HepG2 (cell line): Measurements from ENCODE around the gene ARHGAP45. TPM values are rescaled to one million over a fixed set of nuclear protein-coding genes. Genes with fewer than 3 reads are reported as not detected.
A peak's percentile ranks its signal among the peaks of the same experiment; 100 is the strongest.

Experiments used
- AFF4 ChIP-seq: sonication (generic); formaldehyde crosslinking; IDR thresholded peaks from 2 replicates; pipeline ENCODE4 v1.4.0; 2020; ENCODE audit warnings: missing genetic modification reagents
- HDAC2 ChIP-seq: sonication (generic); formaldehyde crosslinking; IDR thresholded peaks from 2 replicates; pipeline ENCODE4 v1.4.0; 2020; ENCODE audit warnings: missing genetic modification reagents
- HNRNPLL ChIP-seq: fragments of 200-400 bp; formaldehyde crosslinking; IDR thresholded peaks from 2 replicates; pipeline ENCODE4 v1.6.1; 2017; ENCODE audit warnings: mild to moderate bottlenecking, low read depth, low read length; ENCODE audit not compliant: poor library complexity, severe bottlenecking
- KDM5B ChIP-seq: sonication (generic); formaldehyde crosslinking; IDR thresholded peaks from 2 replicates; pipeline ENCODE4 v1.4.0; 2020; ENCODE audit warnings: missing genetic modification reagents, mild to moderate bottlenecking, borderline replicate concordance
- PHF8 ChIP-seq: sonication (generic); formaldehyde crosslinking; IDR thresholded peaks from 2 replicates; pipeline ENCODE4 v1.5.0; 2020; ENCODE audit warnings: missing genetic modification reagents
- SAP130 ChIP-seq: IDR thresholded peaks from 2 replicates; pipeline ENCODE4 v1.6.1; 2016; ENCODE audit warnings: low read depth
- SOX5 ChIP-seq: IDR thresholded peaks from 2 replicates; pipeline ENCODE4 v1.6.1; 2016; ENCODE audit warnings: borderline replicate concordance
- SYNCRIP ChIP-seq: fragments of 200-400 bp; formaldehyde crosslinking; IDR thresholded peaks from 2 replicates; pipeline ENCODE4 v1.6.1; 2018; ENCODE audit warnings: mild to moderate bottlenecking, low read depth, low read length; ENCODE audit not compliant: insufficient read depth
- ZHX1 ChIP-seq: sonication (generic); formaldehyde crosslinking; IDR thresholded peaks from 2 replicates; pipeline ENCODE4 v1.8.1; 2022; ENCODE audit warnings: low read depth, mild to moderate bottlenecking, missing genetic modification reagents
- ZNF441 ChIP-seq: sonication (generic); formaldehyde crosslinking; IDR thresholded peaks from 2 replicates; pipeline ENCODE4 v1.7.0; 2021; ENCODE audit warnings: missing genetic modification reagents, borderline replicate concordance
- ZNF776 ChIP-seq: sonication (generic); formaldehyde crosslinking; IDR thresholded peaks from 2 replicates; pipeline ENCODE4 v1.4.0; 2020; ENCODE audit warnings: mild to moderate bottlenecking, missing genetic modification reagents
- ZNF850 ChIP-seq: sonication (generic); formaldehyde crosslinking; conservative IDR thresholded peaks from 2 replicates; pipeline ENCODE4 v1.9.0; 2021; ENCODE audit warnings: mild to moderate bottlenecking, missing genetic modification reagents
- polyA plus RNA-seq, 8 experiments: library from polyadenylated mRNA; depleted of rRNA in 3 of 8; stranded (reverse) in 7 of 8; unstranded in 1 of 8; fragments of >200 nt; fragmentation: Illumina TruSeq in 4 of 8; extraction: Trizol in 4 of 8; gene quantifications; 2 replicates each; pipeline versions ENCODE4 v1.2.1 to v1.2.3, GENCODE V29; 2011 to 2016; ENCODE audit warnings: low read depth in 4 of 8, missing spikeins in 1 of 8, mixed read lengths in 1 of 8; ENCODE audit not compliant: insufficient read depth in 1 of 8
- total RNA-seq, 5 experiments: library from RNA; depleted of rRNA; stranded (reverse); fragments of >200 nt; fragmentation: Illumina TruSeq; extraction: Trizol; gene quantifications; 2 replicates each; pipeline ENCODE4 v1.2.3, GENCODE V29; 2016; ENCODE audit warnings: low read depth in 1 of 5
- TF ChIP-seq, protein P1 (sequence below): sonication (generic); formaldehyde crosslinking; IDR thresholded peaks from 2 replicates; pipeline ENCODE4 v1.5.1; 2020; ENCODE audit warnings: mild to moderate bottlenecking, missing genetic modification reagents, moderate library complexity
- TF ChIP-seq, protein P2 (sequence below): sonication (generic); formaldehyde crosslinking; IDR thresholded peaks from 2 replicates; pipeline ENCODE4 v1.4.0; 2020; ENCODE audit warnings: mild to moderate bottlenecking, missing genetic modification reagents

The ARHGAP45 gene
- total and polyA plus RNA-seq, 2 of the 13 experiments (the other 11 are each of a cell fraction or from before 2014, with no cell fraction given): 0.84 to 32.0 TPM

- TF ChIP-seq, protein P1, sequence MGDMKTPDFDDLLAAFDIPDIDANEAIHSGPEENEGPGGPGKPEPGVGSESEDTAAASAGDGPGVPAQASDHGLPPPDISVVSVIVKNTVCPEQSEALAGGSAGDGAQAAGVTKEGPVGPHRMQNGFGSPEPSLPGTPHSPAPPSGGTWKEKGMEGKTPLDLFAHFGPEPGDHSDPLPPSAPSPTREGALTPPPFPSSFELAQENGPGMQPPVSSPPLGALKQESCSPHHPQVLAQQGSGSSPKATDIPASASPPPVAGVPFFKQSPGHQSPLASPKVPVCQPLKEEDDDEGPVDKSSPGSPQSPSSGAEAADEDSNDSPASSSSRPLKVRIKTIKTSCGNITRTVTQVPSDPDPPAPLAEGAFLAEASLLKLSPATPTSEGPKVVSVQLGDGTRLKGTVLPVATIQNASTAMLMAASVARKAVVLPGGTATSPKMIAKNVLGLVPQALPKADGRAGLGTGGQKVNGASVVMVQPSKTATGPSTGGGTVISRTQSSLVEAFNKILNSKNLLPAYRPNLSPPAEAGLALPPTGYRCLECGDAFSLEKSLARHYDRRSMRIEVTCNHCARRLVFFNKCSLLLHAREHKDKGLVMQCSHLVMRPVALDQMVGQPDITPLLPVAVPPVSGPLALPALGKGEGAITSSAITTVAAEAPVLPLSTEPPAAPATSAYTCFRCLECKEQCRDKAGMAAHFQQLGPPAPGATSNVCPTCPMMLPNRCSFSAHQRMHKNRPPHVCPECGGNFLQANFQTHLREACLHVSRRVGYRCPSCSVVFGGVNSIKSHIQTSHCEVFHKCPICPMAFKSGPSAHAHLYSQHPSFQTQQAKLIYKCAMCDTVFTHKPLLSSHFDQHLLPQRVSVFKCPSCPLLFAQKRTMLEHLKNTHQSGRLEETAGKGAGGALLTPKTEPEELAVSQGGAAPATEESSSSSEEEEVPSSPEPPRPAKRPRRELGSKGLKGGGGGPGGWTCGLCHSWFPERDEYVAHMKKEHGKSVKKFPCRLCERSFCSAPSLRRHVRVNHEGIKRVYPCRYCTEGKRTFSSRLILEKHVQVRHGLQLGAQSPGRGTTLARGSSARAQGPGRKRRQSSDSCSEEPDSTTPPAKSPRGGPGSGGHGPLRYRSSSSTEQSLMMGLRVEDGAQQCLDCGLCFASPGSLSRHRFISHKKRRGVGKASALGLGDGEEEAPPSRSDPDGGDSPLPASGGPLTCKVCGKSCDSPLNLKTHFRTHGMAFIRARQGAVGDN (CRISPR knock-in tag): peak; percentile 90
- TF ChIP-seq HDAC2 (CRISPR knock-in tag) (peak; percentile 40; the same call in 1 of the 2 replicates), ZNF441 (CRISPR knock-in tag) (0 out of 2 replicates have a peak, but pooled peaks have one; percentile 36), HNRNPLL (peak; percentile 41), PHF8 (CRISPR knock-in tag) (0 out of 2 replicates have a peak, but pooled peaks have one; percentile 29), KDM5B (CRISPR knock-in tag) (peak; percentile 68; the same call in 1 of the 2 replicates), SAP130 (CRISPR knock-in tag) (peak; percentile 50), SOX5 (peak; percentile 28; the same call in 1 of the 2 replicates), ZHX1 (CRISPR knock-in tag) (peak; percentile 59; the same call in 1 of the 2 replicates), ZNF850 (CRISPR knock-in tag) (0 out of 2 replicates have a peak, but pooled peaks have one; percentile 36), AFF4 (CRISPR knock-in tag) (no peak), ZNF776 (peak; percentile 37), SYNCRIP (no peak)
- TF ChIP-seq, protein P2, sequence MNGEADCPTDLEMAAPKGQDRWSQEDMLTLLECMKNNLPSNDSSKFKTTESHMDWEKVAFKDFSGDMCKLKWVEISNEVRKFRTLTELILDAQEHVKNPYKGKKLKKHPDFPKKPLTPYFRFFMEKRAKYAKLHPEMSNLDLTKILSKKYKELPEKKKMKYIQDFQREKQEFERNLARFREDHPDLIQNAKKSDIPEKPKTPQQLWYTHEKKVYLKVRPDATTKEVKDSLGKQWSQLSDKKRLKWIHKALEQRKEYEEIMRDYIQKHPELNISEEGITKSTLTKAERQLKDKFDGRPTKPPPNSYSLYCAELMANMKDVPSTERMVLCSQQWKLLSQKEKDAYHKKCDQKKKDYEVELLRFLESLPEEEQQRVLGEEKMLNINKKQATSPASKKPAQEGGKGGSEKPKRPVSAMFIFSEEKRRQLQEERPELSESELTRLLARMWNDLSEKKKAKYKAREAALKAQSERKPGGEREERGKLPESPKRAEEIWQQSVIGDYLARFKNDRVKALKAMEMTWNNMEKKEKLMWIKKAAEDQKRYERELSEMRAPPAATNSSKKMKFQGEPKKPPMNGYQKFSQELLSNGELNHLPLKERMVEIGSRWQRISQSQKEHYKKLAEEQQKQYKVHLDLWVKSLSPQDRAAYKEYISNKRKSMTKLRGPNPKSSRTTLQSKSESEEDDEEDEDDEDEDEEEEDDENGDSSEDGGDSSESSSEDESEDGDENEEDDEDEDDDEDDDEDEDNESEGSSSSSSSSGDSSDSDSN (CRISPR knock-in tag): peak; percentile 65; the same call in 1 of the 2 replicates
These were observed 2.0 kb upstream of the ARHGAP45 start (continued) for GRCh38 chr19:1064661-1065605.
